Stimulated activated CD4-positive, alpha-beta T cell treated with anti-CD3 and anti-CD28 coated beads, Interleukin-4, amount 100 ng/mL, for 1 hour (primary cell): ENCODE data around the gene MTURN.
"Not testable (repeated sequence)": the region's sequence is repeated elsewhere in the genome, so short reads cannot be mapped to it uniquely, and the experiment has no call there.

Source experiments
- DNase-seq: peaks from one replicate; pipeline ENCODE4 v3.0.0-alpha.2; 2020

MTURN gene

DNA sequence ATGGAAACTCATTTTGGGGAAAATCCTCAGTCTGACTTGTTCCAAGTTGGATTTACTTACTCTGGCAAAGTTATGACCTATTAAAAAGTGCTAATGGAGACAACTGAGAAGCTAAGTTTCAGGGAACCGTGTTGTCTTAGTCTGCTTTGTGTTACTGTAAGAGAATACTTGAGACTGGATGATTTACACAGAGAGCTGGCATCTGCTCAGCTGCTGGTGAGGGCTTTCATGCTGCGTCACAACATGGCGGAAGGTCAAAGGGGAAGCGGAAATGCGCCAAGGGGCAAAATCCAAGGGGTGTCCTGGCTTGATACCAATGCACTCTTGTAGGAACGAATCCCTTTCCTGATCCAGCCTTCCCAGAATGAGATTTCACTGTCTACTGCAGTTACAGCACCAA, 46.4 kb downstream of the MTURN start:
- DNase-seq = no peak

DNA sequence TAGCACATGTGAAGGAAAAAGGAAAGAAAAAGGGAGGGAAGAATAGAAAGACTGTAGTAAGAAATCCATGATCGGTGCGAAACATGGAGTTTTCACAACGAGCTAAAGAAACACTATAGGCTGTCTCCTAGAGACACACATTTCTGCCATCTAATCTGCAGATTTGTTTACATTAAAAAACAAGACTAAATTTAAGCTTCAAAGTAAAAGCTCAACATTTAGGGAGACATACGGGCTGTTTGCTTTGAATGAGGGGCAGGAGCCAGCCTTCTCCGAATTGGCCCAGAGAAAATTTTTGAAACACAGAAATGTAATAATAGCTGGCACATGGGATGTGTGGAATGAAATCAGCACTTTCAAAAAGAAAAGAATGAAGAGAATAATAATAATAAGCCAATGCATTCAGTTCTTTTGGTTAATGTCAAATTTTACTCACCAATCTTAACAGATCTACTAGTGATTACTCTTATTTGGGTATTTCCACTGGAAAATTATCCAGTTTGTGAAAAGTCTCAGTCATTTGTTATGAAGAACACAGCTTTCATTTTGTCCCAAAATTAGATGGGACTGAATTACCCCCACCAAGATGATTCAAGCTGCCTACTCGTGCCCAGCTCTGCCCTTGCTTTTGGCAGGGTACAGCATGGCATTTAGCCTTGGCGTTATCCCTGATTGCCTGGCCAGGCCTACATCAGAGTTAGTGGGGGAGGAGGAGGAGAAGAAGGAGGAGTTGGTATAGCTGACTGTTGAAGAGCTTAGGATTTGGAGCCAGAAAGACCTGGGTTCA, 47.1 kb downstream of the MTURN start:
- no peak for DNase-seq

DNA sequence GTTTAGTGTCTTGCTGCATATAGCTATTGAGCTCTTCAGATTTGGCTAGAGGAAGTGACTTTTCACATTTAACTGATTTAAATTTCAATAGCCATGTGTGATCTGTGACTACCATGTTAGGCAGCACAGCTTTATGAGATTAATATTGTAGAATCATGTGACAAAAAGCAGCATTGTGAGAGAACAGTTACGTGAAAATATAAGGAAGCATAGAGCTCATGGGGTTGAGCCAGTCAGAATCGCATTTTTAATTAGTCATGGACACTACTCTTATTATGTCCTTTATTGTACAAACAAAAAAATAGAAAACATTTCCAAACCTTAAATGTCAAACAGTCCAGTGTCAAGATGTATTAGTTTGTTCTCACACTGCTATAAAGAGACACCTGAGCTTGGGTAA, 48.0 kb downstream of the MTURN start:
- DNase-seq = no peak

DNA sequence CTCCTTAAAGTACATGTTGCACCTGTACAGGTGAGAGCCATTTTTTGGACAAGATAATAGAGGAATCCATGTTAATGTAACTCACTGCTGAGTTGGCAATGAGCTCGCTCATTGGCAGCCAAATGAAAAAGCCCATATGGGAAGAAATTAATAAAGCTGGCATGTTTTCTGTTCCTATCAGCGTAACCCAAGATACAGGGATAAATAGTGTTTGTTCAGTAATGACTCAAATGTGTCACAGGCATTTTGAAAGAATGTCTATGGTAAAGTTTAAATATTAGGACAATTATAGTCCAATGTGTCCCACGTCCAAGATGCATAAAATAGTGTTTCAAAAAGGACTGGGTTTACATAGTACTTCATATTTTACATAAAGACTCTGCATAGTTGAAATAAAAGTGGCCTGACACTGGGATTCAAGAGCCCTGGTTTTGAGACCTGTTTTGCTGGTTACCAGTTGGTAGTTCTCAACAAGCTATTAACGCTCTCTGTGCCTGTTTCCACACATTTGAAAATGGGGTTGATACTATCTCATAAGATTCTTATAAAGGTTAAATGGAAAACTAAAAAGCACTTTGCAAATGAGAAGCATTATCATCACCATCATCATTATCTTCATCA, 49.1 kb downstream of the MTURN start:
- DNase-seq = no peak

DNA sequence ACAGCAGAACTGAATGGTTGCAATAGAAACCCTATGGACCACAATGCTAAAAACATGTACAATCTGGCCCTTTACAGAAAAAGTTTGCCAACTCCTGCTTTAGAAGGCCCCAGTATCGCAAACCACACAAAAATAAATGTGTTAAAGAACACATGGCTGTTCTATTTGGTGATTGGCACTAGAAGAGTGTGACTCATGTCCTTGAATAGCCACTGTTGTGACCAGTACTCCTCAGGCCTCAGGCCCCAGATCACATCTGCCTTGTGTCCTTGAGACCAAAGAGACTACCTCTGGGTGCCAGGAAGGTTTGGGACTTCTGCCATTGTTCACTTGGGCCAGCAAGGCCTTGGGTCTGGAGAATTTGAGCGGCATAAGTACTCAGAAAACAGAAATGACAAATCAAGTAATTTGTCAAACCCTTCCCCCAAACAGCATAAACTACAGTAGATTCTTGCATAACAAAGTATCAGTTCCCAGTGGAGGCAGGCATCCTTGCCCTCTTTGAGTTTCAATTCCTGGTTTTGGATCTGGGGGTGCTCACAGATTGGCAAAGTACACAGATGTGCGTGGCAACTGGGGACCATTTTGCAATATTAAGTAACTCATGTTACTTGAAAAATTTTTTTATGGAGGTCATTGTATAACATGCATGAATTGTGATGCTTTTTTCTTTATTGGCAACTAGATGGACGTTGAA, 50.2 kb downstream of the MTURN start:
- no peak for DNase-seq

DNA sequence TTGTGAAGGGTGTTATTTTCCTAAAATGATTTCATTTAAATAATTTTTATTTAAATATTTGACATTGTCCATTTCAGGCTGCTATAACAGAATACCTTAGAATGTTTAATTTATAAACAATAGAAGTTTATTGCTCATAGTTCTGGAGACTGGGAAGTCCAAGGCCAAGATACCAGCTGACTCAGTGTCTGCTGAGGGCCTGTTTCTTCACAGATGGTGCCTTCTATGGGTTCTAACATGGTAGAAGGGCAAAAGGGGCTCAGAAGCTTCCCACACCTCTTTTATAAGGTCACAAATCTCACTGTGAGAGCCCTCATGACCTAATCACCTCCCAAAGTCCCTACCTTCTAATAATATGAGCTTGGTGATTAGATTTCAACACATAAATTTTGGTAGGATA, 50.7 kb downstream of the MTURN start:
- no peak for DNase-seq

DNA sequence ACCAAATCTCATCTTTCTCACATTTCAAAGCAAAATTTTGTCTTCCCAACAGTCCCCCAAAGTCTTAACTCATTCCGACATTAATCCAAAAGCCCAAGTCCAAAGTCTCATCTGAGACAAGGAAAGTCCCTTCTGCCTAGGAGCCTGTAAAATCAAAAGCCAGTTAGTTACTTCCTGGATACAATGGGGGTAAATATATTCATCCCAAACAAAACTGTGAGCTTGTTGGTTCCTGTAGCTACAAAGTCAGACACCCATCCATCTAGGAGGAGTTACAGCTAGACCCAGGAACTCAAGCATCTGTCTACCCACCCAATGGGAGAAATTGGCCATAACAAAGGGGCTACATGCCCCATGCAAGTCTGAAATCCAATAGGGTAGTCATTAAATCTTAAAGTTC, 51.9 kb downstream of the MTURN start:
- DNase-seq = no peak

DNA sequence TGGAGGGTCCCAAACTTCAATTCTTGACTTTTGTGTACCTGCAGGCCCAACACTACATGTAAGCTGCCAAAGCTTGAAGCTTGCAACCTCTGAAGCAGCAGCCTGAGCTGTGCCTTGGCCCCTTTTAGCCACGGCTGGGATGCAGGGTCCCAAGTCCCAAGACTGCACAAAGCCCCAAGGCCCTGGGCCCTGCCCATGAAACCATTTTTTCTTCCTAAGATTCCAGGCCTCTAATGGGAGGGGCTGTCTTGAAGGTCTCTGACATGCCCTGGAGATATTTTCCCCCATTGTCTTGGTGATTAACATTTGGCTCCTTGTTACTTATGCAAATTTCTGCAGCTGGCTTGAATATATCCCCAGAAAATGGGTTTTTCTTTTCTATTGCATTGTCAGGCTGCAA, 52.7 kb downstream of the MTURN start:
- no peak for DNase-seq

DNA sequence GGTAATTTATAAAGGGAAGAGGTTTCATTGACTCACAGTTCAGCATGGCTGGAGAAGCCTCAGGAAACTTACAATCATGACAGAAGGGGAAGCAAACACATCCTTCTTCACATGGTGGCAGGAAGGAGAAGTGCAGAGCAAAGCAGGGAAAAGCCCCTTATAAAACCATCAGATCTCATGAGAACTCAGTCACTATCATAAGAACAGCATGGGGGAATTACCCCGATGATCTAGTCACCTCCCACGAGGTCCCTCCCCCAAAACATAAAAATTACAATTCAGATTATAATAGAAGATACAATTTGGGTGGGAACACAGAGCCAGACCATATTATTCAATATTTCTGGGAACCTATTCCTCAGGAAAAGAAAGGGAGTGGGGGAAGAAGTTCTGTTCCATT, 53.6 kb downstream of the MTURN start:
- DNase-seq = not testable (repeated sequence)

DNA sequence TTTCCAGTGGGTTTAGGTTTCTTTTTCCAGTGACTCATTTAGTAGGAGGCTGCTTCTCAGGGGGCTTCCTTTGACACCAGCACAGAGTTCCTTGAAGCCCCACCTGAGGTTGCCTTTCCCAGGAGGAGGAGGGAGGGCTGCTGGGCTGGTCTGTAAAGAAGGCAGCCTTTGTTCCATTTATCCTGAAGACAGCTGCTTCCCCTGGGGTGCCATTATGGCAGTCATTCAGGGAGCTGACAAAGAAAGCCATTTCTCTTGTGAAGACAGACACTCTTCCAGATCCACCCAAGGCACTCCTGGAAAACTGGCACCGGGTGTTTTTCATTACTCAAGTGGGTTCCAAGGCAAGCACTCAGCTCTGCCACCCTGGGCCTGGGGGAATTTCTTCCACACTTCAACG, 54.0 kb downstream of the MTURN start:
- no peak for DNase-seq

DNA sequence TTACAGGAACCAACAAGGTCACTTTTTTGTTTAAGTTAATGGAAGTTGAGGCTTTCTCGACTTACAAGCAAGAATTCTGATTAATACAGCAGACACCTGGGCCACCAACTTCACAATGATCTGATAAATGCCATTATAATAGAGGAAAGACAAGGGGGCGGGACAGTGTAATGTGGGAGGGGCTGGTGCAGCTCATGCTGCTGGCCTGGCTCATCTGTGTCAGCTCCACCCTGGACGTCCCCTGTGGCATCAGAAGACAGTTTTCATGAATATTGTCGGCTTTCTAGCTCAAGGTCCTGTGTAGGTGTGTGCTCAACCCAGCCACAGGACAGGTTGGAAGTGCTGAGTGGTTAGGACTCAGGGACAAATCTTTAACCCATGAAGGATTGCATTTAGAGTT, 57.0 kb downstream of the MTURN start:
- DNase-seq = no peak

DNA sequence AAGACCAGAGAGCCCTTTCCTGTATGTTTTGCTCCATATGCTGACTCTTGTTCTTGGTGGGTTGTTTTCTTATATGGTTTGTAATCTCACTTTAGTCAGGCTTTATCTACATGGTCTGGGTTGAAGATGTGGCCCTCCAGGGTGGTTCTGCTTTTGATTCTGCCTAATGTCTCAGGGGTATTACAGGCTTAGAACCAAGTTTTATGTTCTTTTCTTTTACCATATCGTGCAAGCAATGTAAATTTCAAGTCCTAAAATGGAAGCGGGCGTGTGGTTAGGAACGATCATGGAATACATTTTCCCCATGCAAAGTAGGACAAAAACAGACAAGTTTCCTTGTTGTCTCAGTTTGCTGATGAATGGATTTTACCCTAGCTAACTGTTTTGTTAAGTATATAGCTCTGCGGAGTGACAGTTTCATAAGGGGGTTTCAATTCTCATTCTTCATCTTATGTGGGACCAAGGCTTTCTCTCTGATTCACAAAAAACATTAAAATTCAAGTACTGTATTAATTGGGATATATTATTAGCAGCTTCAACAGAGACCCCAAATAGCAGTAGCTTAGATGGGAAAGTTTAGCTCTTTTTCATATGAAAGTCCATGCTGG, 58.7 kb downstream of the MTURN start:
- no peak for DNase-seq

DNA sequence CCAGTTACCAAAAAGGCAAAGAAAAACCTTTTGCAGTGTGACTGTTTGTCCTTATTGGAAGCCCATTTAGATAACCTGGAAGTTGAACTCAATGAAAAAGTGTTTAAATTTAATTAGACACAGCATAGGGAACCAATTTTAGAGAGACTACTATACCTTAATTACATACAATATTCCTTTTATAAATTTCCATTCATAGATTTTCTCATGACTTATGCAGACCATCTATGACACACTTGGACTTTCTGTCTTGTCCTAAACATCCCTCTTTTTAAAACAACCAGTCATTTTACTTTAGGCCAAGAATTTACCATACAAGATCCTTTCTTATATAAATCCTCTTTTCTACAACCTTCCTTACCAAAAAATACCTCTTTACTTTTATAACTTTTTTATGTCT, 61.6 kb downstream of the MTURN start:
- no peak for DNase-seq

DNA sequence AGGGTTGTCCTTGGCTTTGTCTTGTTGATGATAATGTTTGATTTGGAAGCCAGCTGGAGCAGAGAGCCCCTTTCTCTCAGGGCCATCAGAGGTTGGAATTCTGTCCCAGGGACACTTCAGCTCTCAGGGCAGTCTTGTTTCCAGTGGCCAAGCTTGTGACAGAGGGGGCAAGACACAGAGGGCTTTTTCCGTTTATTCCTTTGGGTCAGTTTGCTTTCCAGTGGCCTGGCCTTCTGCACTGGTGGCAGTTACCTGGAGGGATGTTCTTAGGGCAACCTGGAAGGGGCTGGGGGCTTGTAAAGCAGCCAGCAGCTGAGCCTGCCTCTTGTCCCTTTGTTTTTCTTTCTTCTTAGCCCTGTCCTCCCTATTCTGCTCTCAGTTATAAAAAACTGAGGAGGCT, 62.7 kb downstream of the MTURN start:
- DNase-seq = no peak

DNA sequence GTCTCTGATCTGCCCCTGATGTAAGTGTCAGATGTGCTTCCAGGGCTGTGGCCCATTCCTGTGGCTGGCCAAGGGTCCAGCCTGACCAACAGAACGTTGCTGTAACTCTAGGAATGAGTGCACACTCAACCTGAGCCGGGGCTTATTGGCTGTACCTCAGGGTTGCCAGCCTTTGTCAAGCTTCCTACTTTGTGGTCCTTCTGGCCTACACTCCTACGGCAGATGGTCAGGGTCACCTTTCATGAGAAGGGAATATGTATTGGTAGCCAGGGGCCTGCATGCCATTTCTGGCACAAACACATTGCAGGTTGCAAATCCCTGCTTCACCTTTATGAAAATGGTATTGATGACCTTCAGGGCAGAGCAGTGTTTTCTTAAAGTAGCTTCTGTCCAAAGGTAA, 64.5 kb downstream of the MTURN start:
- no peak for DNase-seq

DNA sequence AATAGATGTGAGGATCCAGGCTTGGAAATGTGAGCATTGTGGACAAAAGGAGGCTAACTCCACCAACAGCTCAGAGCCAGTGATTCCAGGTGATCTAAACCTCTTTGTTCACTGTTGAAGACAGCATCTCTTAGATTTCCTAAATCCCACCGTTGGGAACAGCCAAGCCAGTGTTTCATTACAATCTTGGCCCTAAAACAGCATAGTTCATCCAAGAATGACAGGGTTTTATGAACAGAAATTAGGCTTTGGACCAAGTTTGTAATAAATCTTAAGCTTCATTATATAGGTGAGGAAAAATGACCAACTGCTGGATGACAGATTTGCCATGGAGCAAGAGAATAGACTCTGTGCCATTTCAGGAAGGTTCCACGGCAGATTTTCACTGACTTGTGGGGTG, 65.8 kb downstream of the MTURN start:
- no peak for DNase-seq

DNA sequence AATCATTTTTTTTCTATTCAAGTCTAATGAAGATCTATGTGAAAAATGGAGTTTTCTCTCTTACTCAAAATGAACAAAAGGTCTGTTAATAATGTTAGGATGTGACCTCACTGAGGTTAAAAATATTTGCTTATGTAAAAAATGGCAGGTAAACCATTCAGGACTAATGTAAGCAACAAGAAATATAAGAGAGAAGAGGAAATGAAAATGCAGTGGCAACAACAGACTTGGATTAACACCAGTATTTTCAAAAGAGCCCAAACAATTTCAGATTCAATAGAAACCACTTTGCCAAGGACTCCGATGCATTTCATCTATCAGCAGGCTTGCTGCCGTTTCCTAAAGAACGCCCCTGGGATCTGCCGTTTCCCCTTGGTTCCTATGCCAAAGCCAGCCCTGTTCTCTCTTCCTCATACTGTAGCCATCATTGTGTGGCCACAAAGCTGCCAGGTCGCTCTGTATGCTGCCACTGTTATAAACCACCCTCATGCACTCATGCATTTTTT, 66.4 kb downstream of the MTURN start:
- DNase-seq = no peak

DNA sequence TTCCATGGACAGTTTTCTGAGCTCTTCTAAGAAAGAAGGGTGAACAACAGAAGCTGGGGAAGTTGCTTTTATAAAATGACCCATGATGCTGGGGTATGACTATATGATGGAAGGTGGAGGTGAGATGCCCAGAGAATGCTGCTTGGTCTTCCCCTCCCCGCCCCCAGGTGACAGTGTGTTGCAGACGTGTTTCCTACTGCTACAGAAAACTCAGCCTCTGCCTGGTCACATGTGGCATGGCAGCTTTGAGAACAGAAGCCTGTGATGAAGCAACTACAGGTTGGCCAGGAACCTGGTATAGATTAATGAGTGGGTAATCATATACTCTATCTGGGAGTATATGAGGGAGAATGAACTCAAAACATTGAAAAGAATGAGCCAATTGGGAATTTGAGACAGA, 67.1 kb downstream of the MTURN start:
- DNase-seq = no peak

DNA sequence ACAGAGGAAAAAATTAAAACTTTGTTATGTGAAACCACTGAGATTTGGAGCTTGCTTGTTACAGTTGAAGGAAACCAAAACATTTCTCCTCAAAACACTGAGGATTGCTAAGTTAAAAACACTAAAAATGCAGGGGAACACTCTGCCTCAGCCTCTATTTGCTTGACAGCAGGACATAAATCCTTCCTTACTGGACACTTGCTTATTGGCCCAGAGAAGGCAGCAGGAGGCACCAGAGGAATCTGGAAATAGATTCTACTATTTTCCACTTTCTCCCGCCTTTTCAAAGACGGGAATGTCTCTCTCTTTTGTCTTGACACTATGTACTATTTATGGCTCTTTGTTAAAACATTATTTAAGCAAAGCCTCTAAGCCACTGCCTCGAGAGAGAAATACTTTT, 67.9 kb downstream of the MTURN start:
- DNase-seq = no peak

DNA sequence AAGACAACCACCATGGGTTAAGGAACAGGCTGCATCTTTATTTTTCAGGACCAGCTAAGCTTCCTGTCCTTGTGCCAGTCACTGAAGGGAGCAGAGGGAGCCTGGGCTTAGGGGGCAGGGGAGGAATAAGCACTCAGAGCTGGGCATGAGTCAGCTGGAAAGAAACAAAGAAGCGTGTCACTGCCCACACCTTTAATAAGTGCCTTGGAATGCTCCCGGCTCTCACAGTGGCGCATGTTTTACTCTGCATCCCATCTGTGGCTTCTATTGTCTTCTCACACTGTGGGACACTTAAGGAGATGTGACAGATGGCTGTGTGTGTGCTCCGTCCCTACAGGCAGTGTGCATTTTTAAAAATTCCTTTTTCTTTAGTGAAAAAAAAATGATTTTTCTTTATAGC, 71.7 kb downstream of the MTURN start:
- no peak for DNase-seq

DNA sequence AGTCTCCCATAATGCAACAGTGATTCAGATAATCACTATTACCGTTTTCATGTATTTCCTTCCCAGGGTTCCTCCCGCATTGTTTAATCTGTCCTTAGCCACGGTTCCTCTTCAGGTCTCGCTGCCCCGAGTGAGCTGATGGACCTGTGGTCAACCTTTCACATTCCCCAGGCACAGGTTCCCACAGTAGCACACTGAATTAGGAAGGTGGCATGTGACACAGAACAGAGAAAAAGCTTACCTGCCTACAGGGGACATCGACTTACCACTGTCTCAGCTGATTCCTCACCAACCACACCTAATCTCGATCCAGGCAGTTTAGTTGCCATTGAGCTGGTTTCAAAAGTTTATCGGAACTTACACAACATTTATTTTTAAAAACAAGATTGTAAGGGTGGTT, 72.2 kb downstream of the MTURN start:
- no peak for DNase-seq

DNA sequence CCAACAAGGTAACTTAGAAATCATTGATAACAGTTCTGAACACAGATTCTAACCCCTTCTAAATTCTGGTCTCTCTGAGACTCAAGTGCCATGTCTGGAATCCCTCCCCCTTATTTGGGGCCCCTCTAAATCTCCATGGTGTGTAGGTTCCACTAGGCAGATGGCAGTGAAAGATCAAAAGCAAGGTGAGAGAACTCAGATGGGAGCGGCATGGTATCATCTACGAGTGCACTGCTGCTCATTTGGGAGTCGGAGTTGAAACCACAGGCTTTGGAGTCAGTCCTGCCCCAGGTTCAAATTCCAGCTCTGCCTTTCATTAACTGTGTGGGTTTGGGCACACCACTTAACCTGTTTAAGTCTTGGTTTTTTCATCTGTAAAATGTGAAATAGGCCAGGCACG, 72.6 kb downstream of the MTURN start:
- no peak for DNase-seq

DNA sequence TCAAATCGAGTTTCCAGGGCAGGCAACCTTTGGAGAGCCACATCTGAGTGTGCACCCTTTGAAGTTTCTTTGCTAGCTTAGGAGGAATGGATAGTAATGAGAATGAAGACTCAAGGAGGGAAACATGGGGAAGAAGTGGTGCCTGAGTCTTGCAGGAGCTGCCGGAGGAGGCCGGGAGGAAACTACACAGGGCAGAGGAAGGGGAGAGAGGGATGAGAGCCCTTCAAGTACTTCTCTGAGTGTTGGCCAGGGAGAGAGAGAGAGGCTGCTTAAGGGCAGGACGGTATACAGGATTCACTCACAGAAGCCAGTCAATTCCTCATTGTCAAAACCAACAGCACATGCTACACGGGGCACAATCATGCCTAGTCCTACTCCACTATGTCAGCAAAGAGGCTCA, 75.2 kb downstream of the MTURN start:
- no peak for DNase-seq
